Measurements from ENCODE around the gene LRP1B.

- TF ChIP-seq CTCF (IDR thresholded peaks at IDR 0.05; ENCODE audit: low read length): no peak
- TF ChIP-seq EZH2 (optimal IDR thresholded peaks at IDR 0.05; ENCODE audit: low read depth, low read length): no peak
- TF ChIP-seq EZH2phosphoT487 (IDR thresholded peaks at IDR 0.05; ENCODE audit: low read length): no peak
These were observed 1295.7 kb downstream of the LRP1B start for GRCh38 chr2:140835079-140835478.
